GM12873 (cell line): Measurements from ENCODE around the gene ADD3.

ENCODE experiments used
- CTCF ChIP-seq: IDR thresholded peaks from 2 replicates; pipeline ENCODE4 v1.5.1; 2012; ENCODE audit warnings: low read depth, mild to moderate bottlenecking, moderate library complexity, low read length, control low read depth; ENCODE audit not compliant: insufficient read depth; ENCODE audit errors: missing control alignments

Gene ADD3

GRCh38 chr10:109981650-109982049, 26.1 kb upstream of the ADD3 start:
- no peak for TF ChIP-seq CTCF

- TF ChIP-seq CTCF: no peak
Observed at GRCh38 chr10:109982123-109982522, 25.7 kb upstream of the ADD3 start.

DNA sequence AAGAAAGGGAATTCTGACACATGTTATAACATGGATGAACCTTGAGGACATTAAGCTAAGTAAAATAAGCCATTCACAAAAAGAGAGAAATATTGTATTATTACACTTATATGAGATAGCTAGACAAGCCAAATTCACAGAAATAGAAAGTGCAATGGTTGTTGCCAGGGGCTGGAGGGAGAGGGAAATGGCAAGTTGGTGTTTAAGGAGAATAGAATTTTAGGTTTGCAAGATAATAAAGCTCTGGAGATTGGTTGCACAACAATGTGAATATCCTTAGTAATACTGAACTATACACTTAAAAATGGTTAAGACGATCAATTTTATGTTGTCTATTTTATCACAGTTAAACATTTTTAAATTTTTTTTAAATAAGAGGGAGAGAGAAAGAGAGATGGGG, 25.0 kb upstream of the ADD3 start:
- no peak for TF ChIP-seq CTCF

- TF ChIP-seq CTCF: no peak
Observed at GRCh38 chr10:109984013-109984412, 23.8 kb upstream of the ADD3 start.

- no peak for TF ChIP-seq CTCF
Observed at GRCh38 chr10:109987452-109988211, 20.2 kb upstream of the ADD3 start.

- no peak for TF ChIP-seq CTCF
Observed at GRCh38 chr10:109988212-109988596, 19.6 kb upstream of the ADD3 start.

DNA sequence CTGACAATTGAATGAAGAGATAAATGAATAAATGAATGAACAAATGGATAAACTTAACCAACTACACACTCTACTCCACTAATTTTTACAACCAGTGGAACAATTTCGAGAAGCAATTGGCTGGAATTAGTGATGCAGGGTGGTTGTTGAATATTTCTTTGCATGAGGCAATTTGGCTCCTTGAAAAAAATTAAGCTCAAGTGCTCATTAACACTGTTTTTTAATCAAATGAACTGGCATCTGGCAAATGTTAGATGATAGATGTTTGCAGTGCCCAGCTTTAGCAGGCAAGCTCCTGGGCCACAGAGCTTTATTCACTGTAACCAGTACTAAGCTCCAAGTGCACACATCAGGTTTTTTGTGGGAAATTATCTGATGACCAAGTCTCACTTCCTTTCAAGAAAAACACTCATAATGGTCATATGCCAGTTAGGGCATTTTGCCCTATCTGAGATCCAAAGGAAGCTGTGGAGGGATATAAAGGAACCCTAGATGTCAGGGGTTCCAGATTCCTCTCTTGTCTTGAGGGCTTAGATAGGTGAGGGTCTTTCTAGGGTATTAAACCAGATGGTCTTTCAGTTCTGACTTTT, 16.4 kb upstream of the ADD3 start:
- no peak for TF ChIP-seq CTCF
